ENCODE results near the gene CEP295NL. TPM values are rescaled to one million over a fixed set of nuclear protein-coding genes. Genes with fewer than 3 reads are reported as not detected.
"Not testable (repeated sequence)": the region's sequence is repeated elsewhere in the genome, so short reads cannot be mapped to it uniquely, and the experiment has no call there.

Gene CEP295NL
- total RNA-seq, 4 donors from 2014 or later: 1.8 to 3.0 (median 2.5) TPM

- Histone ChIP-seq H3K4me1 (peaks cover 4 to 31% (median 16%) of the 10 kb centered on the region in 4 donors), H3K9me3 (no peaks in the 10 kb centered on the region), H3K27me3 (no peaks in the 10 kb centered on the region), H3K4me3 (no peak overlapping the region), H3K36me3 (no peaks in the 10 kb centered on the region), H3K27ac (peak overlapping the region in 3 of 4 donors; percentile 33 to 56 (median 38))
- intact Hi-C loops (cut with DNase I; ENCODE audit: low total_unique reads) (no loop called here), in situ Hi-C loops (cut with MboI; ENCODE audit: low pct_ligation_motif_present in 1 of 4, low pct_unique_long_range_greater_than_20kb in 1 of 4, low sequenced_read_pairs in 3 of 4) (no loop called here)
- WGBS, 2 donors (ENCODE audit: low coverage in 1 of 2): 53 to 71% methylated on average over 11 to 21 of the region's 21 CpGs
- DNase-seq: no peak
- TF ChIP-seq CTCF (IDR thresholded peaks at IDR 0.05): no peak
- TF ChIP-seq POLR2A (IDR thresholded peaks at IDR 0.05): no peak
- TF ChIP-seq POLR2AphosphoS5 (IDR thresholded peaks at IDR 0.05): no peak
- no peak for TF ChIP-seq EP300 (IDR thresholded peaks at IDR 0.05; ENCODE audit: low read depth)
Measured at GRCh38 chr17:78873519-78874340, 29.3 kb downstream of the CEP295NL start.

GRCh38 chr17:78872486-78872885 lies 30.5 kb downstream of the CEP295NL start:
- no peaks in the 10 kb centered on the region for H3K9me3 ChIP-seq
- in situ Hi-C loops (cut with MboI; ENCODE audit: low pct_ligation_motif_present in 1 of 4, low pct_unique_long_range_greater_than_20kb in 1 of 4, low sequenced_read_pairs in 3 of 4) (no loop called here), intact Hi-C loops (cut with DNase I; ENCODE audit: low total_unique reads) (no loop called here)
- H3K27me3 ChIP-seq: no peaks in the 10 kb centered on the region
- peak overlapping the region in 1 of 4 donors; percentile 6 for H3K27ac ChIP-seq
- TF ChIP-seq CTCF (IDR thresholded peaks at IDR 0.05) (no peak), EP300 (IDR thresholded peaks at IDR 0.05; ENCODE audit: low read depth) (no peak), POLR2AphosphoS5 (IDR thresholded peaks at IDR 0.05) (no peak)
- H3K4me3 ChIP-seq: no peak overlapping the region
- 82 to 100% methylated on average over 2 to 6 of the region's 6 CpGs for WGBS, 2 donors (ENCODE audit: low coverage in 1 of 2)
- peaks cover 4 to 30% (median 16%) of the 10 kb centered on the region in 4 donors for H3K4me1 ChIP-seq
- no peaks in the 10 kb centered on the region for H3K36me3 ChIP-seq
- no peak for DNase-seq

- Histone ChIP-seq H3K4me3 (no peak overlapping the region), H3K36me3 (no peaks in the 10 kb centered on the region), H3K9me3 (no peaks in the 10 kb centered on the region), H3K27ac (no peak overlapping the region), H3K27me3 (no peaks in the 10 kb centered on the region), H3K4me1 (peaks cover 7 to 27% (median 11%) of the 10 kb centered on the region in 4 donors)
- in situ Hi-C loops (cut with MboI; ENCODE audit: low pct_ligation_motif_present in 1 of 4, low pct_unique_long_range_greater_than_20kb in 1 of 4, low sequenced_read_pairs in 3 of 4): no loop called here
- no peak for DNase-seq
- intact Hi-C loops (cut with DNase I; ENCODE audit: low total_unique reads): no loop called here
- WGBS, 2 donors (ENCODE audit: low coverage in 1 of 2): 57 to 85% methylated on average over 2 to 15 of the region's 15 CpGs
- TF ChIP-seq CTCF (IDR thresholded peaks at IDR 0.05) (no peak), POLR2AphosphoS5 (IDR thresholded peaks at IDR 0.05) (no peak), EP300 (IDR thresholded peaks at IDR 0.05; ENCODE audit: low read depth) (no peak), POLR2A (IDR thresholded peaks at IDR 0.05) (no peak)
Measured at GRCh38 chr17:78870621-78871020, 32.4 kb downstream of the CEP295NL start.

- intact Hi-C loops (cut with DNase I; ENCODE audit: low total_unique reads): no loop called here
- DNase-seq: no peak
Measured at GRCh38 chr17:78868391-78868790, 34.6 kb downstream of the CEP295NL start.

GRCh38 chr17:78867046-78867445 lies 36.0 kb downstream of the CEP295NL start:
- H3K9me3 ChIP-seq; H3K36me3 ChIP-seq; H3K27me3 ChIP-seq; intact Hi-C loops (cut with DNase I; ENCODE audit: low total_unique reads); DNase-seq; H3K4me3 ChIP-seq: not testable (repeated sequence)
- Histone ChIP-seq H3K27ac (peak overlapping the region; percentile 1 to 54 (median 20)), H3K4me1 (peaks cover 3 to 18% (median 6%) of the 10 kb centered on the region in 4 donors)
- in situ Hi-C loops (cut with MboI; ENCODE audit: low pct_ligation_motif_present in 1 of 4, low pct_unique_long_range_greater_than_20kb in 1 of 4, low sequenced_read_pairs in 3 of 4): loop anchor here in 2 of 4 donors (5.0 to 10.0 kb wide), 2 partner anchors 105 to 108 kb away; partner anchors contain the start of gene LGALS3BP (in 1 of the 2)
- WGBS, 2 donors (ENCODE audit: low coverage in 1 of 2): 64 to 67% methylated on average over 3 of the region's 3 CpGs

More at GRCh38 chr17:78868391-78868790, 34.6 kb downstream of the CEP295NL start:
- H3K9me3 ChIP-seq: no peaks in the 10 kb centered on the region
- in situ Hi-C loops (cut with MboI; ENCODE audit: low pct_ligation_motif_present in 1 of 4, low pct_unique_long_range_greater_than_20kb in 1 of 4, low sequenced_read_pairs in 3 of 4): loop anchor here in 2 of 4 donors (5.0 to 10.0 kb wide), 2 partner anchors 104 to 106 kb away; partner anchors contain the start of gene LGALS3BP (in 1 of the 2)
- TF ChIP-seq POLR2A (IDR thresholded peaks at IDR 0.05) (no peak), CTCF (IDR thresholded peaks at IDR 0.05) (no peak)
- H3K4me1 ChIP-seq: peaks cover 3 to 12% (median 6%) of the 10 kb centered on the region in 4 donors
- H3K27me3 ChIP-seq: no peaks in the 10 kb centered on the region
- H3K4me3 ChIP-seq: no peak overlapping the region
- no peak overlapping the region for H3K27ac ChIP-seq
- 70 to 72% methylated on average over 4 to 7 of the region's 7 CpGs for WGBS, 2 donors (ENCODE audit: low coverage in 1 of 2)
- no peaks in the 10 kb centered on the region for H3K36me3 ChIP-seq
